AG09319 (cell line): ENCODE results near the gene APOBR.
"Not testable (repeated sequence)": the region's sequence is repeated elsewhere in the genome, so short reads cannot be mapped to it uniquely, and the experiment has no call there.

Experiments used
- DNase-seq: peaks from one replicate; pipeline ENCODE4 v3.0.0-alpha.2; 2010; ENCODE audit warnings: low read depth; ENCODE audit errors: extremely low read depth
- TF ChIP-seq, protein P1 (sequence below): IDR thresholded peaks from 2 replicates; pipeline ENCODE4 v1.5.1; 2011; ENCODE audit warnings: low read depth, mild to moderate bottlenecking, inconsistent platforms, low read length, moderate library complexity

The APOBR gene

DNA sequence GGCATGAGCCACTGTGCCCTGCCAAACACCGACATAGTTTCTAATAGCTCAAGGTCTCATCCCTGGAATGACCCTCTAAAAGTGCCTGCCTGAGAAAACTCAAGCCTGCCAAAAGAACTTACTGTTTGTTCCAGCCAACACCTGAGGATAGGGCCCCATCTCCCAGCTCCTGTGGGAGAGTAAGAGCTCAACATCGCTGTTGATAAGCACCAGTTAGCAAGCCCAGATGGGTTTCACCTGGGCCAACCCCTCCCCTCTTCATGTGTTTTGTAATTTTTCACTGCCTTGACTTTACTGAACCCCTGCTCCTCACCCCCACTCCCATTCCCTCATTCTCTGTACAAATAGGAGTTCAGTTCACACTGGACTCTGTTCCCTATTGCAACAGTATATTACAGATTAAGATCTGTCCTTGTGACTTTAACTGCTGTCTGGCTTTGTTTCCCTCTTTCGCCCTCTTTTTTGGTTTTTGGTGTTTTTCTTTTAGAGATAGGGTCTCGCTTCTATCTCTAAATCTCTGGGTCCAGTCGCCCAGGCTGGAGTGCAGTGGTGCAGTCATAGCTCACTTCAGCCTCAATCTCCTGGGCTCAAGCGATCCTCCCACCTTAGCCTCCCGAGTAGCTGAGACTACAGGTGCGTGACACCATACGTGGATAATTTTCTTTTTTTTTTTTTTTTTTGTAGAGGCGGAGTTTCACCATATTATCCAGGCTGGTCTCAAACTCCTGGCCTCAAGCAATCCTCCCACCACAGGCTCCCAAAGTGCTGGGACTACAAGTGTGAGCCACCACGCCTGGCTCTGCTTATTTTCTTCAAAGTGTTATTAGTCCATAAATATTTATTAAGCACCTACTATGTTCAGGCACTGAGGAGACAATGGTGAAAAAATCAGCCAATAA, 32.0 kb downstream of the APOBR start:
- TF ChIP-seq, protein P1, sequence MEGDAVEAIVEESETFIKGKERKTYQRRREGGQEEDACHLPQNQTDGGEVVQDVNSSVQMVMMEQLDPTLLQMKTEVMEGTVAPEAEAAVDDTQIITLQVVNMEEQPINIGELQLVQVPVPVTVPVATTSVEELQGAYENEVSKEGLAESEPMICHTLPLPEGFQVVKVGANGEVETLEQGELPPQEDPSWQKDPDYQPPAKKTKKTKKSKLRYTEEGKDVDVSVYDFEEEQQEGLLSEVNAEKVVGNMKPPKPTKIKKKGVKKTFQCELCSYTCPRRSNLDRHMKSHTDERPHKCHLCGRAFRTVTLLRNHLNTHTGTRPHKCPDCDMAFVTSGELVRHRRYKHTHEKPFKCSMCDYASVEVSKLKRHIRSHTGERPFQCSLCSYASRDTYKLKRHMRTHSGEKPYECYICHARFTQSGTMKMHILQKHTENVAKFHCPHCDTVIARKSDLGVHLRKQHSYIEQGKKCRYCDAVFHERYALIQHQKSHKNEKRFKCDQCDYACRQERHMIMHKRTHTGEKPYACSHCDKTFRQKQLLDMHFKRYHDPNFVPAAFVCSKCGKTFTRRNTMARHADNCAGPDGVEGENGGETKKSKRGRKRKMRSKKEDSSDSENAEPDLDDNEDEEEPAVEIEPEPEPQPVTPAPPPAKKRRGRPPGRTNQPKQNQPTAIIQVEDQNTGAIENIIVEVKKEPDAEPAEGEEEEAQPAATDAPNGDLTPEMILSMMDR, result no peak
- DNase-seq, result no peak

DNA sequence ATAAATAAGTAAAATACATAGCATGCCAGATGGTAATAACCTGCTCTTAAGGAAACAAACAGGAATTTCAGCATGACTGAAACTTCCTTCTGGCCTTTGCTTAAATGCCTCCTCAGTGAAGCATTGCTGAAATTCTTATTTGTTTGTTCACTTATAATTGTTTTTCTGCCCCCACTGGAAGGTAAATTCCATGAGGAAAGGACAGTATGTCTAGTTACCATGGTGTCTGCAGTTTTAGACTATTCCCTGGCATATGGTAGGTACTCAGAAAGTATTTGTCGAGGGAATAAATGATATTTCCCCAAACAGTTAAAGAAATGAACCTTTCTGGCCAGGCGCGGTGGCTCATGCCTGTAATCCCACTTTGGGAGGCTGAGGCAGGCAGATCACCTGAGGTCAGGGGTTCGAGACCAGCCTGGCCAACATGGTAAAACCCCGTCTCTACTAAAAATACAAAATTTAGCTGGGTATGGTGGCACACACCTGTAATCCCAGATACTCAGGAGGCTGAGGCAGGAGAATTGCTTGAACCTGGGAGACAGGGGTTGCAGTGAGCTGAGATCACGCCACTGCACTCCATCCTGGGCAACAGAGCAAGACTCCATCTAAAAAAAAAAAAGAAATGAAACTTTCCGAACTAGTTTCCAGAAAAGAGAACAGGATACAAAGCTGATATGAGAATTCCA, 32.8 kb downstream of the APOBR start:
- DNase-seq, result not testable (repeated sequence)

DNA sequence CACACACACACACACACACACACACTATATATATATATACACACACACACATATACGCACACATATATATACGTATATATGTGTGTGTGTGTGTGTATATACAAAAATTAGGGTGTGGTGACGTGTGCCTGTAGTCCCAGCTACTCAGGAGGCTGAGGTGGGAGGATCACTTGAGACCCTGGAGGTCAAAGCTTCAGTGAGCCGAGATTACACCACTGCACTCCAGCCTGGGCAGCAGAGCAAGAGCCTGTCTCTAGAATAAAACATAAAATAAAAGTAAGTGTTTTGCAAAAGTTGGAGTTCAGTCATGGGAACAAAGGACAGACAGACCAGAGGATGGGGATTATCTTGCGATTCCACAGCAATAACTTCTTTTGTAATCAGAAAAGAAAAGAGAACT, 33.5 kb downstream of the APOBR start:
- DNase-seq, result no peak
- TF ChIP-seq, protein P1, result no peak

DNA sequence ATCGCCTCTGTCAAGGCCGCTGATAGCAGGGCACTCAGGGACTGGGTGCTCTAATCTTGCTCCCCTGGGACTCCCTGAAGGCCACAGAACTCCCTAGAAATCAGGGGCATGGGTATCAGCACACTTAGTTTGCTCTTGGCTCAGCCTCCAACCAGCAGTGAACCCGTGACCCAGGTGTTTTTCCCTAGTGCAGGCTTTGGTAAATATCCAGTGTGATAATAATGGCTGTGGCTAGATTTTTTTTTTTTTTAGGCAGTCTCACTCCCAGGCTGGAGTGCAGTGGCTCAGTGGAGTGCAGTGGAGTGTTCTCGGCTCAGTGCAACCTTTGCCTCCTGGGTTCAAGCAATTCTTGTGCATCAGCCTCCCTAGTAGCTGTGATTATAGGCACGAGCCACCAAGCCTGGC, 34.0 kb downstream of the APOBR start:
- TF ChIP-seq, protein P1, result no peak
- DNase-seq, result no peak

DNA sequence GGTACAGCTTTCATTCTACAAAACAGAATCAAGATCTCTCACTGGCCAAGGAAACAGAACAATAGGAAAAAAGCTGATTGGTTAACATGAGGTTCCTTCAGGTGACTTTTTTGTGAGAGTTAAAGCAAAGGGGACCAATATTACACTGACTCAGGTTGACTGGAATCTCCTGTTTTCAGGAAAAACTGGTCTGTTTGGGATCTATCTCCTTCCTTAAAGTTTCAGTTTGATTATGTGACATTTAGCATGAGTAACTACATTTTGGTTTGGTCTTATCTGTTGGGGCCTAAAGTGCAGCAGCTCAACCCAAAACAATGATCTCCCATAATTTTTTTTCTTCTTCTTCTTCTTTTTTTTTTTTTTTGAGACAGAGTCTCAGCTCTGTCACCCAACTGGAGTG, 34.7 kb downstream of the APOBR start:
- TF ChIP-seq, protein P1, result no peak

GRCh38 chr16:28531777-28532744, 37.6 kb downstream of the APOBR start:
- no peak for DNase-seq
- TF ChIP-seq, protein P1, result no peak

More for the DNA sequence above, 34.7 kb downstream of the APOBR start:
- DNase-seq, result no peak

GRCh38 chr16:28532940-28533647, 38.7 kb downstream of the APOBR start:
- TF ChIP-seq, protein P1, result no peak
- no peak for DNase-seq
